B cell (primary cell): ENCODE results near the gene IL1RAPL1.

Experiments used
- EZH2 ChIP-seq: IDR thresholded peaks from 2 replicates; pipeline ENCODE4 v1.6.1; 2012; ENCODE audit warnings: borderline replicate concordance, low read depth, mild to moderate bottlenecking, moderate library complexity, low read length; ENCODE audit not compliant: insufficient read depth, poor library complexity, severe bottlenecking
- TF ChIP-seq, protein P1 (sequence below): fragments of 200-600 bp; IDR thresholded peaks from one replicate; pipeline ENCODE4 v1.8.0; 2022; ENCODE audit warnings: antibody characterized with exemption, mild to moderate bottlenecking

GRCh38 chrX:28920153-28920943 is 333.1 kb downstream of the IL1RAPL1 start:
- TF ChIP-seq, protein P1, sequence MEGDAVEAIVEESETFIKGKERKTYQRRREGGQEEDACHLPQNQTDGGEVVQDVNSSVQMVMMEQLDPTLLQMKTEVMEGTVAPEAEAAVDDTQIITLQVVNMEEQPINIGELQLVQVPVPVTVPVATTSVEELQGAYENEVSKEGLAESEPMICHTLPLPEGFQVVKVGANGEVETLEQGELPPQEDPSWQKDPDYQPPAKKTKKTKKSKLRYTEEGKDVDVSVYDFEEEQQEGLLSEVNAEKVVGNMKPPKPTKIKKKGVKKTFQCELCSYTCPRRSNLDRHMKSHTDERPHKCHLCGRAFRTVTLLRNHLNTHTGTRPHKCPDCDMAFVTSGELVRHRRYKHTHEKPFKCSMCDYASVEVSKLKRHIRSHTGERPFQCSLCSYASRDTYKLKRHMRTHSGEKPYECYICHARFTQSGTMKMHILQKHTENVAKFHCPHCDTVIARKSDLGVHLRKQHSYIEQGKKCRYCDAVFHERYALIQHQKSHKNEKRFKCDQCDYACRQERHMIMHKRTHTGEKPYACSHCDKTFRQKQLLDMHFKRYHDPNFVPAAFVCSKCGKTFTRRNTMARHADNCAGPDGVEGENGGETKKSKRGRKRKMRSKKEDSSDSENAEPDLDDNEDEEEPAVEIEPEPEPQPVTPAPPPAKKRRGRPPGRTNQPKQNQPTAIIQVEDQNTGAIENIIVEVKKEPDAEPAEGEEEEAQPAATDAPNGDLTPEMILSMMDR, result no peak
- TF ChIP-seq EZH2, result no peak
